Fibroblast of lung (primary cell): ENCODE results near the gene SUGT1.
"Not testable (repeated sequence)": the region's sequence is repeated elsewhere in the genome, so short reads cannot be mapped to it uniquely, and the experiment has no call there.

Experiments used
- EZH2 ChIP-seq: IDR thresholded peaks from 2 replicates; pipeline ENCODE4 v1.5.1; 2012; ENCODE audit warnings: low read length, control low read depth, mild to moderate bottlenecking; ENCODE audit errors: missing control alignments
- TF ChIP-seq, protein P1 (sequence below), 2 donors: IDR thresholded peaks in 1 of 2; conservative IDR thresholded peaks in 1 of 2; 1 replicate in 1 of 2; 2 replicates in 1 of 2; pipeline ENCODE4 v1.5.1; 2011 to 2012; ENCODE audit warnings: low read length in 2 of 2, control low read depth in 1 of 2, inconsistent platforms in 1 of 2, low read depth in 1 of 2, mild to moderate bottlenecking in 1 of 2

DNA sequence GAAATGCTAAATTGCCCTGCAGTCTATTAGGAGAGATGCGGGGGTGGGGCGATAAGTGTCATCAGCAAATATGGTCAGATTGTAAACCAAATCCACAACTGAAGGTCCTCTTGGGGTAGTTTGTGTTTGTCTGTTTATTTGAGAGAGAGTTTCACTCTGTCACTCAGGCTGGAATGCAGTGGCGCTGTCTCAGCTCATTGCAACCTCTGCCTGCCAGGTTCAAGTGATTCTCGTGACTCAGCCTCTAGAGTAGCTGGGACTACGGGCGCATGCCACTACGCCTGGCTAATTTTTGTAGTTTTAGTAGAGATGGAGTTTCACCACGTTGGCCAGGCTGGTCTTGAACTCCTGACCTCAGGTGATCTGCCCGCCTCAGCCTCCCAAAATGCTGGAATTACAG, 33.2 kb downstream of the SUGT1 start:
- TF ChIP-seq EZH2: not testable (repeated sequence)
- TF ChIP-seq, protein P1, sequence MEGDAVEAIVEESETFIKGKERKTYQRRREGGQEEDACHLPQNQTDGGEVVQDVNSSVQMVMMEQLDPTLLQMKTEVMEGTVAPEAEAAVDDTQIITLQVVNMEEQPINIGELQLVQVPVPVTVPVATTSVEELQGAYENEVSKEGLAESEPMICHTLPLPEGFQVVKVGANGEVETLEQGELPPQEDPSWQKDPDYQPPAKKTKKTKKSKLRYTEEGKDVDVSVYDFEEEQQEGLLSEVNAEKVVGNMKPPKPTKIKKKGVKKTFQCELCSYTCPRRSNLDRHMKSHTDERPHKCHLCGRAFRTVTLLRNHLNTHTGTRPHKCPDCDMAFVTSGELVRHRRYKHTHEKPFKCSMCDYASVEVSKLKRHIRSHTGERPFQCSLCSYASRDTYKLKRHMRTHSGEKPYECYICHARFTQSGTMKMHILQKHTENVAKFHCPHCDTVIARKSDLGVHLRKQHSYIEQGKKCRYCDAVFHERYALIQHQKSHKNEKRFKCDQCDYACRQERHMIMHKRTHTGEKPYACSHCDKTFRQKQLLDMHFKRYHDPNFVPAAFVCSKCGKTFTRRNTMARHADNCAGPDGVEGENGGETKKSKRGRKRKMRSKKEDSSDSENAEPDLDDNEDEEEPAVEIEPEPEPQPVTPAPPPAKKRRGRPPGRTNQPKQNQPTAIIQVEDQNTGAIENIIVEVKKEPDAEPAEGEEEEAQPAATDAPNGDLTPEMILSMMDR (conservative IDR thresholded peaks at IDR 0.05 in 1 of 2, IDR thresholded peaks at IDR 0.05 in 1 of 2; ENCODE audit: low read depth in 1 of 2, low read length in 2 of 2): not testable (repeated sequence)
